HEK293 (cell line): ENCODE data around the gene MMP15.

Experiments
- CTCF ChIA-PET: fragments of 350-600 bp; formaldehyde crosslinking; extraction: SDS; loops from one replicate; lab custom pipeline; 2021; ENCODE audit warnings: antibody characterized with exemption; lab: Yijun Ruan, JAX
- POLR2A ChIA-PET: fragments of 300-600 bp; formaldehyde crosslinking; extraction: SDS; loops from one replicate; lab custom pipeline; 2020; ENCODE audit warnings: antibody characterized with exemption, inconsistent platforms; lab: Yijun Ruan, JAX
- H3K27ac ChIP-seq: fragments of 200-500 bp; sonication (Bioruptor generic); 2 replicates; pipeline ENCODE4 v1.5.1; 2014; ENCODE audit warnings: low read depth, low read length, control low read depth, inconsistent platforms; ENCODE audit errors: extremely low read depth
- H3K36me3 ChIP-seq, 2 experiments: fragments of 200-500 bp in 1 of 2; sonication (Bioruptor generic) in 1 of 2; 1 replicate in 1 of 2; 2 replicates in 1 of 2; pipeline ENCODE4 v1.5.1; 2014 to 2017; ENCODE audit warnings: inconsistent platforms in 2 of 2, low read length in 2 of 2; ENCODE audit not compliant: control insufficient read depth in 2 of 2, insufficient read depth in 1 of 2
- H3K4me1 ChIP-seq: fragments of 200-500 bp; sonication (Bioruptor generic); 2 replicates; pipeline ENCODE4 v1.5.1; 2014; ENCODE audit warnings: mild to moderate bottlenecking, low read length, inconsistent platforms; ENCODE audit not compliant: control insufficient read depth, insufficient read depth
- H3K4me3 ChIP-seq: 2 replicates; pipeline ENCODE4 v1.5.1; 2011; ENCODE audit warnings: low read depth, mild to moderate bottlenecking, control low read depth, low read length, moderate library complexity
- H3K9me3 ChIP-seq: fragments of 200-500 bp; sonication (Bioruptor generic); 2 replicates; pipeline ENCODE4 v1.5.1; 2014; ENCODE audit warnings: low read depth, low read length, inconsistent platforms; ENCODE audit not compliant: control insufficient read depth, insufficient read depth
- FEZF1 ChIP-seq: fragments of 450-650 bp; formaldehyde crosslinking; IDR thresholded peaks from 2 replicates; pipeline ENCODE4 v1.5.1; 2016; ENCODE audit warnings: missing biosample characterization, missing genetic modification characterization
- GLI2 ChIP-seq: fragments of 450-650 bp; formaldehyde crosslinking; IDR thresholded peaks from 2 replicates; pipeline ENCODE4; 2017; ENCODE audit warnings: missing biosample characterization, missing genetic modification characterization, low read depth, borderline replicate concordance
- KLF10 ChIP-seq: fragments of 450-650 bp; IDR thresholded peaks from 2 replicates; pipeline ENCODE4 v1.5.1; 2018; ENCODE audit warnings: missing biosample characterization, mild to moderate bottlenecking, missing genetic modification characterization
- KLF7 ChIP-seq: fragments of 450-650 bp; formaldehyde crosslinking; IDR thresholded peaks from 2 replicates; pipeline ENCODE4 v1.5.1; 2016; ENCODE audit warnings: missing biosample characterization, missing genetic modification characterization, borderline replicate concordance
- SALL2 ChIP-seq: fragments of 450-650 bp; formaldehyde crosslinking; IDR thresholded peaks from 2 replicates; pipeline ENCODE4 v1.5.0; 2017; ENCODE audit warnings: missing biosample characterization, mild to moderate bottlenecking, missing genetic modification characterization, borderline replicate concordance
- SETDB1 ChIP-seq: IDR thresholded peaks from one replicate; pipeline ENCODE4 v1.6.1; 2017; ENCODE audit warnings: mild to moderate bottlenecking, low read length, moderate library complexity, mixed read lengths; ENCODE audit not compliant: insufficient read length
- YY2 ChIP-seq: fragments of 450-650 bp; formaldehyde crosslinking; IDR thresholded peaks from 2 replicates; pipeline ENCODE4 v1.5.1; 2016; ENCODE audit warnings: missing biosample characterization, missing genetic modification characterization
- ZBTB49 ChIP-seq: fragments of 450-650 bp; formaldehyde crosslinking; IDR thresholded peaks from 2 replicates; pipeline ENCODE4 v1.5.1; 2016; ENCODE audit warnings: missing biosample characterization, missing genetic modification characterization, low read depth
- ZNF148 ChIP-seq: fragments of 450-650 bp; formaldehyde crosslinking; IDR thresholded peaks from 2 replicates; pipeline ENCODE4 v1.5.0; 2017; ENCODE audit warnings: missing biosample characterization, missing genetic modification characterization, borderline replicate concordance
- ZNF223 ChIP-seq: fragments of 450-650 bp; formaldehyde crosslinking; IDR thresholded peaks from 2 replicates; pipeline ENCODE4 v1.5.1; 2016; ENCODE audit warnings: missing biosample characterization, missing genetic modification characterization
- ZNF311 ChIP-seq: fragments of 450-650 bp; formaldehyde crosslinking; IDR thresholded peaks from 2 replicates; pipeline ENCODE4 v1.5.1; 2017; ENCODE audit warnings: missing biosample characterization, missing genetic modification characterization, borderline replicate concordance
- ZNF362 ChIP-seq: fragments of 450-650 bp; formaldehyde crosslinking; IDR thresholded peaks from 2 replicates; pipeline ENCODE4 v1.5.1; 2016; ENCODE audit warnings: missing biosample characterization, missing genetic modification characterization
- ZNF391 ChIP-seq: fragments of 450-650 bp; formaldehyde crosslinking; IDR thresholded peaks from 2 replicates; pipeline ENCODE4 v1.5.1; 2016; ENCODE audit warnings: low read depth, missing biosample characterization, missing genetic modification characterization, borderline replicate concordance
- ZNF514 ChIP-seq: fragments of 450-650 bp; formaldehyde crosslinking; IDR thresholded peaks from 2 replicates; pipeline ENCODE4 v1.5.1; 2016; ENCODE audit warnings: missing biosample characterization, missing genetic modification characterization
- ZNF544 ChIP-seq: fragments of 450-650 bp; formaldehyde crosslinking; IDR thresholded peaks from 2 replicates; pipeline ENCODE4 v1.5.0; 2017; ENCODE audit warnings: missing biosample characterization, missing genetic modification characterization
- ZNF664 ChIP-seq: fragments of 450-650 bp; formaldehyde crosslinking; IDR thresholded peaks from 2 replicates; pipeline ENCODE4 v1.5.1; 2016; ENCODE audit warnings: missing biosample characterization, missing genetic modification characterization
- ZNF768 ChIP-seq: fragments of 450-650 bp; formaldehyde crosslinking; IDR thresholded peaks from 2 replicates; pipeline ENCODE4 v1.5.1; 2018; ENCODE audit warnings: missing biosample characterization, mild to moderate bottlenecking, missing genetic modification characterization
- ZXDB ChIP-seq: fragments of 450-650 bp; formaldehyde crosslinking; IDR thresholded peaks from 2 replicates; pipeline ENCODE4 v1.5.1; 2016; ENCODE audit warnings: missing biosample characterization, missing genetic modification characterization

Gene MMP15

GRCh38 chr16:58012481-58012880 lies 13.1 kb upstream of the MMP15 start (continued):
- TF ChIP-seq ZNF311 (tag by site-specific recombination) (no peak), SETDB1 (no peak), FEZF1 (tag by site-specific recombination) (no peak), ZNF391 (tag by site-specific recombination) (no peak), ZNF768 (tag by site-specific recombination) (no peak), ZNF544 (tag by site-specific recombination) (no peak), YY2 (tag by site-specific recombination) (no peak)

- TF ChIP-seq KLF10 (tag by site-specific recombination): no peak
- TF ChIP-seq ZNF391 (tag by site-specific recombination): no peak
- TF ChIP-seq ZNF223 (tag by site-specific recombination): no peak
- TF ChIP-seq YY2 (tag by site-specific recombination): no peak
- TF ChIP-seq GLI2 (tag by site-specific recombination): no peak
- TF ChIP-seq ZNF148 (tag by site-specific recombination): no peak
- no peak for TF ChIP-seq ZNF768 (tag by site-specific recombination)
- no peak for TF ChIP-seq ZNF362
- no peak for TF ChIP-seq ZNF514 (tag by site-specific recombination)
- TF ChIP-seq SALL2 (tag by site-specific recombination): no peak
- TF ChIP-seq ZXDB (tag by site-specific recombination): no peak
- TF ChIP-seq KLF7: no peak
- TF ChIP-seq ZBTB49 (tag by site-specific recombination): no peak
- no peak for TF ChIP-seq ZNF664 (tag by site-specific recombination)
- POLR2A ChIA-PET: interaction anchor here (0.6 to 1.5 kb wide), 3 partner anchors 12 to 56 kb away, joined by 3 to 5 read pairs (median 5); partner anchors contain the start of genes USB1 and ZNF319
- no peak overlapping the region for H3K27ac ChIP-seq
- H3K9me3 ChIP-seq: no peaks in the 10 kb centered on the region
- no peak overlapping the region for H3K4me3 ChIP-seq
- CTCF ChIA-PET: interaction anchor here (0.5 to 2.9 kb wide), 5 partner anchors 10 to 423 kb away, joined by 3 to 19 read pairs (median 3); no protein-coding TSS in a partner anchor
- no peaks in the 10 kb centered on the region for H3K4me1 ChIP-seq
- H3K36me3 ChIP-seq: peaks cover 0 to 65% of the 10 kb centered on the region in 2 experiments; a peak in 2 of 3 replicates
Observed at GRCh38 chr16:58013201-58013956, 12.2 kb upstream of the MMP15 start.
